A673 (cell line): ENCODE results near the gene IQUB. TPM values are rescaled to one million over a fixed set of nuclear protein-coding genes. Genes with fewer than 3 reads are reported as not detected.
"Not testable (repeated sequence)": the region's sequence is repeated elsewhere in the genome, so short reads cannot be mapped to it uniquely, and the experiment has no call there.

Source experiments
- BruUV-seq: library from RNA; stranded (reverse); fragments of 400-500 nt; replicated peaks from 2 replicates; lab custom pipeline; 2021; lab: Mats Ljungman, UMichigan
- CTCF ChIA-PET: fragments of 300-600 bp; sonication (Branson Sonifier 250); formaldehyde crosslinking; loops from one replicate; lab custom pipeline; 2022; ENCODE audit warnings: antibody characterized with exemption; lab: Charles Lee
- POLR2A ChIA-PET: fragments of 300-600 bp; sonication (Branson Sonifier 250); formaldehyde crosslinking; loops from one replicate; lab custom pipeline; 2022; ENCODE audit warnings: antibody characterized with exemption; ENCODE audit not compliant: low non-redundant PET; lab: Charles Lee
- DNase-seq: peaks from one replicate; pipeline ENCODE4 v3.0.0-alpha.2; 2015; ENCODE audit warnings: low spot score
- H3K27ac ChIP-seq: fragments of 200-600 bp; sonication (generic); 2 replicates; pipeline ENCODE4 v1.5.1; 2016; ENCODE audit warnings: mixed run types, low read depth, mild to moderate bottlenecking, mixed read lengths, antibody characterized with exemption, low read length; ENCODE audit not compliant: poor library complexity, severe bottlenecking
- H3K27me3 ChIP-seq: fragments of 200-600 bp; sonication (generic); replicated peaks from 2 replicates; pipeline ENCODE4 v1.6.1; 2017; ENCODE audit warnings: mixed run types, low read depth, mild to moderate bottlenecking, mixed read lengths, antibody characterized with exemption, low read length; ENCODE audit not compliant: insufficient read depth, poor library complexity
- H3K36me3 ChIP-seq: fragments of 200-600 bp; sonication (generic); 2 replicates; pipeline ENCODE4 v1.6.1; 2016; ENCODE audit warnings: mixed run types, mild to moderate bottlenecking, mixed read lengths, antibody characterized with exemption, low read length; ENCODE audit not compliant: insufficient read depth, poor library complexity, severe bottlenecking
- H3K4me1 ChIP-seq: fragments of 200-600 bp; sonication (generic); 2 replicates; pipeline ENCODE4 v1.6.1; 2017; ENCODE audit warnings: mixed run types, mild to moderate bottlenecking, mixed read lengths, antibody characterized with exemption, low read length; ENCODE audit not compliant: insufficient read depth, poor library complexity, severe bottlenecking
- H3K4me3 ChIP-seq: fragments of 200-600 bp; sonication (generic); 2 replicates; pipeline ENCODE4 v1.5.1; 2016; ENCODE audit warnings: low read depth, mixed run types, mild to moderate bottlenecking, mixed read lengths, low read length; ENCODE audit not compliant: poor library complexity, severe bottlenecking
- H3K9me3 ChIP-seq: fragments of 200-600 bp; sonication (generic); 2 replicates; pipeline ENCODE4 v1.6.1; 2016; ENCODE audit warnings: mixed run types, low read depth, mild to moderate bottlenecking, mixed read lengths, antibody characterized with exemption, low read length; ENCODE audit not compliant: poor library complexity, severe bottlenecking
- CTCF ChIP-seq: fragments of 300-800, 200-600 bp; sonication (generic); conservative IDR thresholded peaks from 2 replicates; pipeline ENCODE4 v1.5.1; 2017; ENCODE audit warnings: low read depth, mild to moderate bottlenecking, antibody characterized with exemption, low read length, moderate library complexity, mixed read lengths
- EZH2 ChIP-seq: fragments of 200-600 bp; sonication (generic); IDR thresholded peaks from 2 replicates; pipeline ENCODE4 v1.6.1; 2017; ENCODE audit warnings: borderline replicate concordance, low read depth, mild to moderate bottlenecking, mixed read lengths, antibody characterized with exemption, low read length; ENCODE audit not compliant: poor library complexity, severe bottlenecking
- intact Hi-C: fragments of 100-400 bp; cut with micrococcal nuclease; formaldehyde crosslinking; loops from one replicate; pipeline ENCODE4 v1.10.0; 2022; ENCODE audit not compliant: unreplicated experiment
- total RNA-seq: library from RNA; stranded (reverse); gene quantifications from 2 replicates; pipeline ENCODE4 v1.2.3, GENCODE V29; 2021

IQUB gene
- total RNA-seq, 1 experiment from 2014 or later, result 0.62 TPM

GRCh38 chr7:123417580-123417979 lies 116.8 kb downstream of the IQUB start:
- Histone ChIP-seq H3K36me3 (no peaks in the 10 kb centered on the region), H3K27ac (no peak overlapping the region), H3K4me3 (no peak overlapping the region), H3K4me1 (no peaks in the 10 kb centered on the region), H3K27me3 (no peaks in the 10 kb centered on the region), H3K9me3 (peaks cover 7% of the 10 kb centered on the region)
- no peak for DNase-seq
- no TSS peak for BruUV-seq
- intact Hi-C loops, result no loop called here
- ChIA-PET CTCF (no interaction called here), POLR2A (no interaction called here)
- no peak for TF ChIP-seq EZH2
- no peak for TF ChIP-seq CTCF

- intact Hi-C loops, result no loop called here
- ChIA-PET CTCF (no interaction called here), POLR2A (no interaction called here)
- DNase-seq, result no peak
- Histone ChIP-seq H3K4me1 (no peaks in the 10 kb centered on the region), H3K36me3 (no peaks in the 10 kb centered on the region), H3K27me3 (no peaks in the 10 kb centered on the region), H3K4me3 (no peak overlapping the region), H3K27ac (no peak overlapping the region), H3K9me3 (peaks cover 7% of the 10 kb centered on the region)
- BruUV-seq, result no TSS peak
- no peak for TF ChIP-seq CTCF
- no peak for TF ChIP-seq EZH2
These were observed 118.8 kb downstream of the IQUB start for GRCh38 chr7:123415625-123416024.

GRCh38 chr7:123410273-123410904 lies 124.0 kb downstream of the IQUB start:
- POLR2A ChIA-PET, result no interaction called here
- peak; percentile 12 for DNase-seq
- CTCF ChIA-PET, result no interaction called here

GRCh38 chr7:123407951-123408350 lies 126.4 kb downstream of the IQUB start:
- POLR2A ChIA-PET, result not testable (repeated sequence)

More at GRCh38 chr7:123410273-123410904, 124.0 kb downstream of the IQUB start:
- H3K27me3 ChIP-seq, result no peaks in the 10 kb centered on the region
- H3K4me1 ChIP-seq, result no peaks in the 10 kb centered on the region
- no TSS peak for BruUV-seq
- intact Hi-C loops, result no loop called here
- no peaks in the 10 kb centered on the region for H3K9me3 ChIP-seq
- H3K4me3 ChIP-seq, result no peak overlapping the region
- no peaks in the 10 kb centered on the region for H3K36me3 ChIP-seq
- H3K27ac ChIP-seq, result no peak overlapping the region
- no peak for TF ChIP-seq EZH2
- TF ChIP-seq CTCF, result no peak

More at GRCh38 chr7:123407951-123408350, 126.4 kb downstream of the IQUB start:
- H3K36me3 ChIP-seq, H3K27me3 ChIP-seq, intact Hi-C loops, DNase-seq, H3K27ac ChIP-seq, H3K9me3 ChIP-seq, CTCF ChIA-PET, H3K4me1 ChIP-seq, H3K4me3 ChIP-seq, BruUV-seq: not testable (repeated sequence)
